ENCODE data around the gene P2RX4.
"Not testable (repeated sequence)": the region's sequence is repeated elsewhere in the genome, so short reads cannot be mapped to it uniquely, and the experiment has no call there.

Gene P2RX4

GRCh38 chr12:121245951-121246350 is 36.0 kb downstream of the P2RX4 start:
- DNase-seq, result no peak

GRCh38 chr12:121246893-121247557 is 37.1 kb downstream of the P2RX4 start:
- DNase-seq, result no peak

- DNase-seq, result no peak
These were observed 38.7 kb downstream of the P2RX4 start for GRCh38 chr12:121248622-121249021.

GRCh38 chr12:121250359-121250758 is 40.4 kb downstream of the P2RX4 start:
- no peak for DNase-seq

GRCh38 chr12:121251838-121252237 is 41.9 kb downstream of the P2RX4 start:
- DNase-seq, result no peak

- DNase-seq, result no peak
These were observed 42.9 kb downstream of the P2RX4 start for GRCh38 chr12:121252712-121253345.

- peak; percentile 31 for DNase-seq
These were observed 43.9 kb downstream of the P2RX4 start for GRCh38 chr12:121253638-121254335.

GRCh38 chr12:121255433-121255832 is 45.5 kb downstream of the P2RX4 start:
- no peak for DNase-seq

GRCh38 chr12:121257704-121258449 is 47.9 kb downstream of the P2RX4 start:
- not testable (repeated sequence) for DNase-seq

- no peak for DNase-seq
These were observed 49.1 kb downstream of the P2RX4 start for GRCh38 chr12:121259074-121259473.

- DNase-seq, result no peak
These were observed 50.2 kb downstream of the P2RX4 start for GRCh38 chr12:121260091-121260490.

- no peak for DNase-seq
These were observed 51.5 kb downstream of the P2RX4 start for GRCh38 chr12:121261398-121261797.

GRCh38 chr12:121263206-121263935 is 53.4 kb downstream of the P2RX4 start:
- no peak for DNase-seq

- no peak for DNase-seq
These were observed 54.2 kb downstream of the P2RX4 start for GRCh38 chr12:121264135-121264534.

GRCh38 chr12:121264951-121265515 is 55.1 kb downstream of the P2RX4 start:
- no peak for DNase-seq

GRCh38 chr12:121267822-121268221 is 57.9 kb downstream of the P2RX4 start:
- DNase-seq, result no peak

GRCh38 chr12:121273364-121273896 is 63.5 kb downstream of the P2RX4 start:
- DNase-seq, result no peak

- no peak for DNase-seq
These were observed 64.3 kb downstream of the P2RX4 start for GRCh38 chr12:121274036-121274763.

- DNase-seq, result peak; percentile 78
These were observed 67.4 kb downstream of the P2RX4 start for GRCh38 chr12:121277374-121277759.

GRCh38 chr12:121278169-121279070 is 68.5 kb downstream of the P2RX4 start:
- DNase-seq, result peak; percentile 96

Measured in inflammatory macrophage treated with lipopolysaccharide for 4 hours (primary cell).